Measurements from ENCODE around the gene VSIG8.

The VSIG8 gene

GRCh38 chr1:159854693-159855192, 7.7 kb downstream of the VSIG8 start:
- DNase-seq: peak; percentile 75

DNA sequence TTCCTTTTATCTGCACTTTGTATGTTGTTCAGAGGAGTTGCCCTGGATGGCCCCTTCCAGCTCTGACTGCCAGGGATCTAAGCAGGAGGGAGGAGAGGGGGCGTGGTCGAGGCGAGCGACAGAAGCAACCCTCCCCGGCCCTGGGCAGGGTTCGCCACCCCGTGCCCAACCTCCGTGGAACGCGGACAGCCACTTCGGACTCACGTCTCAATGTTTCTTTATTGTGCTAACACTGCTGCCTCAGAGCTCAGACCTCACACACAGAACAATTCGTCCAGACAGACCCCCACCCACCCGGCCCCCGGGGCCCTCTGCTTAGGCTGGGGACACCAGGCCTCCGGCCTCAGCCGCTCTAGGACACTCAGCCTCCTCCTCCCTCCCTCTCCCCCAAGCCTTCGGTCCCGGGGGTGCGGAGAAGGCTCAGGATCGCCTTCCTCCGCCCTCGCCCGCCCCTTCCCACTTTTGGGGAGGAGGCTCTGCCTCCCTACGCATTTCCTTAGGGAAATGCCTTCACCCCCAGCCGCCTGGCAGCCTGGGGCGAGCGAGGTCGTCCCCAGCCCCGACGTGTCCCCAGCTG, 8.3 kb downstream of the VSIG8 start:
- DNase-seq: peak; percentile 18

DNA sequence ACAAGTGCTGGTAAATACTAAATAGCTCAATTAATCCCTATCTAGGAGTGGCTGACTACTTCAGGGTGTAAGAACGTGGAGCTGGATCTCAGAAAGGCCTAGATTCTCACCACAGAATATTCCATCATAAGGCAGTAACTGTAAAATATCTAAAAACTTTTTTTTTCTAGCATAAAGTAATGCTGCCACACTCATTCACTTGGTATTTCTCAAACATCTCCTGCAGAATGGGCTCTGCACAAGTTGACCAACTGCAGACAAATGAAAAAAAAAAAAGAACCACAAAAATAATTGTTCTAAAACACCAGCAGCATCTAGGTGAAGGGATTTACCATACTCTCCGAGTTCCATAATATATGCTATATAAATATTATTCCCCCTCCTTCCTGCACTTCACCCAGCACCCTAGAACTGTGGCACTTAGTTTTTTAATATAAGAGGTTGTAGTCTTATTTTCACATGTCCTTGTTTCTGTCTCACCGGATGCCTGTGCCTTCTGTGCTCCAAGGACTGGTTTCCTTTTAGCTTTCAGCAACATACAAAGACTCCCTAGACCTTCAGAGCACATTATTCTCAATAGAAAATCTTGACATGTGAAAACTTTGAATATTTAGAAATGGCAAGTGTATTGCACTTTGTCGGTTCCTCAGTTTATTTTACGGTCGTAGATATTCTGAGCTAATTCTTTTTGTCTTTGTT, 8.9 kb downstream of the VSIG8 start:
- DNase-seq: no peak

- no peak for DNase-seq
Observed at GRCh38 chr1:159851407-159851806, 11.1 kb downstream of the VSIG8 start.

GRCh38 chr1:159849626-159850366, 12.7 kb downstream of the VSIG8 start:
- no peak for DNase-seq

DNA sequence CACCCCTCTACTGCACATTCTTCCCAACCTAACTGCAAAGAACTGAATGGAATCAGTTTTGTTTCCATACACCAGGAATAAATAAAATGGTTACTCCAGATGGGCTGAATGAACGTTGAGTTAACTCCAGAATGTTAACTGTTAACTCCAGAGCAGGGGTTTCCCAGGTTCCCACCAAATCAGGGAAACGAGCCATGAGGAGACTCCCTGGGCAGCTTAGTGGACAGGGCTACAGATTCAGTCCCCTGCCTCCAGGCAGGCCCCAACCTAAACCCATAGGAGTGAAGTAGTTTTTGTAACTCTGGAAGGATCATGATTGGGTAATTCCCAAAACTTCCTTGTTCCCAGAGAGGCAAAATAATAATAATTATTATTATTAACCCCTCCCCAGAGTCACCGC, 14.1 kb downstream of the VSIG8 start:
- no peak for DNase-seq

DNA sequence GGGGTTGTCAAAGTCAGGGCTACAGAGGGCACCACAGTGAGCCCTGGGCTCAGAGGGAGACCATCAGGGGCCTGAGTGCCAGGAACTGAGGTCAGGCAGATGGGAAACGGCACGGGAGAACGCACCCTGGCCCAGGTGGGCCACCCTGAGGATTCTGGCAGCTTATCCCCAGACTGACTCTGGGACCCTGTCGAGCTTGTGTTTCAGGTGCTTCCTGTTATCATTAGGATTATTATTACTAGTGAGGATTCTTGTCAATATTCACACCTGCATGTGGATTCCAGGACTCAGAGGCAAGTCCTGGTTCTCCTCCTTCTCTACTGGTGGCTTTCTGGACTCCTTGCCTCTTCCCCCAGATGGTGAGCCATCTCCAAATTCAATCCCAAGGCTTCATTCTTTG, 15.2 kb downstream of the VSIG8 start:
- no peak for DNase-seq

GRCh38 chr1:159845751-159846629, 16.5 kb downstream of the VSIG8 start:
- DNase-seq: no peak

GRCh38 chr1:159843459-159843858, 19.0 kb downstream of the VSIG8 start:
- DNase-seq: no peak

DNA sequence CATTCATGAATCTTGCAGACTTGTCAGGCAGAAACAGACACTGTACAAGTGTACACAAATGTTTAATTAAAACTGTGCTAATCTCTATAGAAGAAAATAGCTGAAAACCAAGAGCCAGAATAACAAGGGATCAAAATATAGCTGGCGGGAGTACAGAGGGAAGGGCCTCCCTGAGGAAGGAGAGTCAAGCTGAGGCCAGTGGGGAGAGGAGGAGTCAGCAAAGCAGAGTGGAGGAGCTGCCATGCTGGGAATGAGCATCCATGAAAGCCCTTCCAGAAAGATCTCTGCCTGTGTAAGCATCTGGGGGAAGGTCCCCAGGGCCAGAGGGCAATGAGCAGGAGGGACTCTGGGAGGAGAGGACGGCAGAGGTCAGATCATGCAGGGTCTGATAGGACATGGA, 20.7 kb downstream of the VSIG8 start:
- DNase-seq: no peak

DNA sequence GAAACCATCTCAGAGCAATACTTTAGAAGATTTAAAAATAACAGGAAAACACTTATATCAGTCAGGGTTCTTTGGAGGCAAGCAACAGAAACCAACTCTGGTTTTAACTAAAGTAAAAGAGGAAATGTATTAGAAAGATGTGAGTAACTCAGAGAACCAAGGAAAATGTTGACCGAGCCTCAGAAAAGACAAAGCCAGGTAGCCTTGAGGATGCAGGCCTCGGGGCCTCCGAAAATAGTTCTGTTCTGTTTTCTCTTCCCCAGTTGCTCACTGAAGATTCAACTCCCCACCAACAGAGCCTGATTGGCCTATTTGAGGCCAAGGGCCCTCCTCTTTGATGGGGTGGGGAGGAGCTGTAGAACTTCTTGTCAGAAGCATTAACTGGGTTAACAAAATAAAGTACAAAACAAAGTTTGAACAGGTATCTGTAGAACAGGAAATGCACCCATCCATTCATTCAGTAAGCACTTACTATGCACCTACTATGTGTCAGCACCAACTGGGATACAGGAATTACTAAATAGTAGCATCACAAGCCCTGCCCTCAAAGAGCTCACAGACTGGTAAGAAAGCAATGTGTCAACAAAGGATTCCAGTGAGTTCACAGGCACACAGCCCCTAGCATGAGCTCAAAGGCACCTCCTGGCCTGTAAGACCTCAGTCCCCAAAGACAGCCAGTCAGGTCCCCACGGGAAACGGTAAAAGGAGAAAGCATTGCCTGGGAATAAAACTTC, 23.2 kb downstream of the VSIG8 start:
- DNase-seq: no peak

GRCh38 chr1:159838715-159839114, 23.7 kb downstream of the VSIG8 start:
- no peak for DNase-seq

- DNase-seq: no peak
Observed at GRCh38 chr1:159835862-159836525, 26.5 kb downstream of the VSIG8 start.

DNA sequence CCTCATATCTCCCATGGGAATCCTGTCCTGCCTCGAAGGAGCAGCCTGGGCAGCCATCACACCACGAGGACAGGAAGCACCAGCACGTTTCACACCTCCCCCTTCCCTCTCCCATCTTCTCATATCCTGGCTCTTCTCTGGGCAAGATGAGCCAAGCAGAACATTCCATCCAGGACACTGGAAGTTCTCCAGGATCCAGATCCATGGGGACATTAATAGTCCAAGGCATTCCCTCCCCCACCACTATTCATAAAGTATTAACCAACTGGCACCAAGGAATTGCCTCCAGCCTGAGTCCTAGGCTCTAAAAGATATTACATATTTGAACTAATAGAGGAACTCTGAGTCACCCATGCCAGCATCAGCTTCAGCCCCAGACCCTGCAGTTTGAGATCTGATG, 27.1 kb downstream of the VSIG8 start:
- DNase-seq: no peak

- no peak for DNase-seq
Observed at GRCh38 chr1:159832309-159832708, 30.1 kb downstream of the VSIG8 start.

DNA sequence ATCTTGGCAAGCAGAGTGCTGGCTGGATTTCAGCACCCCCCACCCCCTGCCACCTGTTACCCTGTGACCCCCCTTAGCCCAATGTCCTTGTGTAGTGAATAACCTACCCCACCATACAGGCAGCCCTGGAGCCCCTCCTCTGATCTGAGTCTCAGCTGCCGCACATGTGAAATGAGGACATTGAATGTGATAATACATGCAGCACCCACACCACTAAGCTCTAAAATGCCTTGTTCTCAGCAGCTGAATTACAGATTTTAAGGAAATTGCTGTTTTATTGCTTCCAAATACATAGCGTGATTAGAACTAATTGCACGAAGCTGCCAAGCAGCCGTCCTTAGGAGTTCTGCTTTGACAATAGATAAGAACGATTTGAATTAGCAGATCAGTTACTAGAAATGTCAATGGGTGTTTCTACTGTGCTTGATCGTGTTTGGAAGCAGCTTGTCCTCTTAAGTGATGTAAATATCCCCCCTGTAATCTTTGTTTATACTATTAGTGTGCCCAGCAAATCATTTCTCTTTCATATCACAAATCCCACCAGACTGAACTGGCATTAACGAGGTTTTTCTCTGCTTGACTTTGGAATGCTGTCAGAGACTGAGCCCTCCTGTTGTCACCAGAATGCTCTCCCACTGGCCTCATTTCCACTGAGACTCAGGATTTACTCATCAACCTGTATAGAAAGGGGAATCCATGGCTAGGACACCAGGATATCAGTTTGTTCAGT, 30.9 kb downstream of the VSIG8 start:
- no peak for DNase-seq

- no peak for DNase-seq
Observed at GRCh38 chr1:159830722-159831121, 31.7 kb downstream of the VSIG8 start.

DNA sequence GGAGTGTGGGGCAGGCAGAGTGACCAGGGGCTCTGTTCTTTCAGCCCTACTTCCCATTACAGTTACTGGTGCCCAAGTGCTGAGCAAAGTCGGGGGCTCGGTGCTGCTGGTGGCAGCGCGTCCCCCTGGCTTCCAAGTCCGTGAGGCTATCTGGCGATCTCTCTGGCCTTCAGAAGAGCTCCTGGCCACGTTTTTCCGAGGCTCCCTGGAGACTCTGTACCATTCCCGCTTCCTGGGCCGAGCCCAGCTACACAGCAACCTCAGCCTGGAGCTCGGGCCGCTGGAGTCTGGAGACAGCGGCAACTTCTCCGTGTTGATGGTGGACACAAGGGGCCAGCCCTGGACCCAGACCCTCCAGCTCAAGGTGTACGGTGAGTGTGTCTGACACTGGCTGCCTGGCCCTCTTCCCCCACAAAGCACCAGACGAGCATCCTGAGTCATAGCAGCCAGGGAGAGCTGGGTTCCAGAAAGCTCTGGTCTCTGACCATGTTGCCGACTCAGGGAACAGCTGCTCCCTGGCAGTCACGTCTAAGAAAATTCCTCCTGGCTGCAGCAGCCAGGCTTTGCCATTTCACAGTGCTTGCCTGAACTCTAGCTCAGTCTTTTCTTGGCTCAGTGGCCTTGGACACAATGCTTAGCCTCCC, 32.5 kb downstream of the VSIG8 start:
- DNase-seq: no peak

DNA sequence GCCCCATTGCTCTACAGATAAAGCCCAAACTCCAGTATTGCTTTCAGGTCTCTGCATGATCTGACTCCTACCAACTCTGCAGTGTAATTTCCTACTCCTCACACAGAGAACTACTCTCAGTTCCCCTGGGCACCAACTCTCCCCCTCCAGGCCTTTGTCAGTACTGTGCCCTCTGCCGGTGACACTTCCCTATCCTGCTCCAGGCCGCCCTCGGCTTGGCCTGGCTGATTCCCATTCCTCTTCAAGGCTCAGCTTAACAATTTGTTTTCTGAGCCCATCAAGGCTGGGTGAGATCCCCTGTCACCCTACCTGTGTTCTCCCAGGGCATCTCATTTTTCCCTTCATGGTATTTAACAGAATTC, 33.2 kb downstream of the VSIG8 start:
- DNase-seq: no peak

- no peak for DNase-seq
Observed at GRCh38 chr1:159828581-159829272, 33.7 kb downstream of the VSIG8 start.
